Brain microvascular endothelial cell (primary cell): ENCODE data around the gene PAPPA2.

Experiments
- DNase-seq: peaks from one replicate; pipeline ENCODE4 v3.0.0-alpha.2; 2020
- H3K27ac ChIP-seq: fragments of 250-450 bp; sonication (Bioruptor Pico); 2 replicates; pipeline ENCODE4 v1.5.1; 2020; ENCODE audit warnings: mild to moderate bottlenecking, moderate library complexity
- H3K27me3 ChIP-seq: fragments of 250-450 bp; sonication (Bioruptor Pico); replicated peaks from 2 replicates; pipeline ENCODE4 v1.5.1; 2020; ENCODE audit warnings: mild to moderate bottlenecking
- H3K36me3 ChIP-seq: fragments of 250-450 bp; sonication (Bioruptor Pico); replicated peaks from 2 replicates; pipeline ENCODE4 v1.5.1; 2020; ENCODE audit warnings: mild to moderate bottlenecking
- H3K4me3 ChIP-seq: 2 replicates; pipeline ENCODE4 v1.5.1; 2011; ENCODE audit warnings: low read depth, mild to moderate bottlenecking, control low read depth, low read length, moderate library complexity
- in situ Hi-C: cut with HindIII; loops from 2 replicates; pipeline ENCODE4 v1.10.0; 2017; ENCODE audit warnings: low sequenced_read_pairs, low pct_ligation_motif_present
- TF ChIP-seq, protein P1 (sequence below): IDR thresholded peaks from 2 replicates; pipeline ENCODE4 v1.5.1; 2011; ENCODE audit warnings: low read depth, mild to moderate bottlenecking, moderate library complexity, low read length, control low read depth, inconsistent platforms; ENCODE audit errors: missing control alignments

PAPPA2 gene

GRCh38 chr1:176576670-176577069, 113.7 kb downstream of the PAPPA2 start:
- no peak for DNase-seq
- TF ChIP-seq, protein P1, sequence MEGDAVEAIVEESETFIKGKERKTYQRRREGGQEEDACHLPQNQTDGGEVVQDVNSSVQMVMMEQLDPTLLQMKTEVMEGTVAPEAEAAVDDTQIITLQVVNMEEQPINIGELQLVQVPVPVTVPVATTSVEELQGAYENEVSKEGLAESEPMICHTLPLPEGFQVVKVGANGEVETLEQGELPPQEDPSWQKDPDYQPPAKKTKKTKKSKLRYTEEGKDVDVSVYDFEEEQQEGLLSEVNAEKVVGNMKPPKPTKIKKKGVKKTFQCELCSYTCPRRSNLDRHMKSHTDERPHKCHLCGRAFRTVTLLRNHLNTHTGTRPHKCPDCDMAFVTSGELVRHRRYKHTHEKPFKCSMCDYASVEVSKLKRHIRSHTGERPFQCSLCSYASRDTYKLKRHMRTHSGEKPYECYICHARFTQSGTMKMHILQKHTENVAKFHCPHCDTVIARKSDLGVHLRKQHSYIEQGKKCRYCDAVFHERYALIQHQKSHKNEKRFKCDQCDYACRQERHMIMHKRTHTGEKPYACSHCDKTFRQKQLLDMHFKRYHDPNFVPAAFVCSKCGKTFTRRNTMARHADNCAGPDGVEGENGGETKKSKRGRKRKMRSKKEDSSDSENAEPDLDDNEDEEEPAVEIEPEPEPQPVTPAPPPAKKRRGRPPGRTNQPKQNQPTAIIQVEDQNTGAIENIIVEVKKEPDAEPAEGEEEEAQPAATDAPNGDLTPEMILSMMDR, result no peak
- no peaks in the 10 kb centered on the region for H3K36me3 ChIP-seq
- H3K27me3 ChIP-seq, result no peaks in the 10 kb centered on the region
- H3K4me3 ChIP-seq, result no peak overlapping the region
- H3K27ac ChIP-seq, result no peak overlapping the region
- in situ Hi-C loops, result no loop called here

GRCh38 chr1:176577646-176578197, 114.7 kb downstream of the PAPPA2 start:
- TF ChIP-seq, protein P1, result no peak
- no peak for DNase-seq

DNA sequence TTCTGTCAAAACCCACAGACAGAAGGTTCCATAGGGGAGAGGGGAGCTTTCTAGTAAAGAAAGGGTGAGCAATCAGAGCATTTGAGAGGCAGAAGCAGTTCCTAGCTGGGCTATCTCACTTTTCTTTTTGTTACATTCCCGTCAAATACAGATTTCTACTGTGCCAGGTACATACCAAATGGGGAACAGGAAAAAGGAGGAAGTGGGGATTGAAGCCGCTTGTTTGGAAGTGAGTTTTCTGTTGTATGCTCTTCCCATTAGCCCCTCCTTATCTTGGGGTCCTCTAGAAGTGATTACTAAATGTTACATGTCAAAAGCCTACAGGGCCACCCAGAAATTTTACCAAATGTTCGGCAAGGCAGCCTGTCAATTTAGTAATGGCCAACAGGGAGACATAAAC, 116.1 kb downstream of the PAPPA2 start:
- DNase-seq, result no peak
- no peaks in the 10 kb centered on the region for H3K36me3 ChIP-seq
- TF ChIP-seq, protein P1, result no peak
- H3K4me3 ChIP-seq, result no peak overlapping the region
- no peak overlapping the region for H3K27ac ChIP-seq
- in situ Hi-C loops, result no loop called here
- no peaks in the 10 kb centered on the region for H3K27me3 ChIP-seq

More at GRCh38 chr1:176577646-176578197, 114.7 kb downstream of the PAPPA2 start:
- no peak overlapping the region for H3K27ac ChIP-seq
- no peaks in the 10 kb centered on the region for H3K36me3 ChIP-seq
- in situ Hi-C loops, result no loop called here
- no peaks in the 10 kb centered on the region for H3K27me3 ChIP-seq
- no peak overlapping the region for H3K4me3 ChIP-seq

- no peak overlapping the region for H3K4me3 ChIP-seq
- in situ Hi-C loops, result no loop called here
- no peaks in the 10 kb centered on the region for H3K36me3 ChIP-seq
- no peak for DNase-seq
- no peaks in the 10 kb centered on the region for H3K27me3 ChIP-seq
- no peak overlapping the region for H3K27ac ChIP-seq
- TF ChIP-seq, protein P1, result no peak
Observed at GRCh38 chr1:176595217-176595616, 132.2 kb downstream of the PAPPA2 start.

GRCh38 chr1:176601348-176601747, 138.4 kb downstream of the PAPPA2 start:
- Histone ChIP-seq H3K4me3 (no peak overlapping the region), H3K27me3 (no peaks in the 10 kb centered on the region), H3K27ac (no peak overlapping the region), H3K36me3 (no peaks in the 10 kb centered on the region)
- in situ Hi-C loops, result no loop called here
- no peak for DNase-seq
- TF ChIP-seq, protein P1, result no peak

DNA sequence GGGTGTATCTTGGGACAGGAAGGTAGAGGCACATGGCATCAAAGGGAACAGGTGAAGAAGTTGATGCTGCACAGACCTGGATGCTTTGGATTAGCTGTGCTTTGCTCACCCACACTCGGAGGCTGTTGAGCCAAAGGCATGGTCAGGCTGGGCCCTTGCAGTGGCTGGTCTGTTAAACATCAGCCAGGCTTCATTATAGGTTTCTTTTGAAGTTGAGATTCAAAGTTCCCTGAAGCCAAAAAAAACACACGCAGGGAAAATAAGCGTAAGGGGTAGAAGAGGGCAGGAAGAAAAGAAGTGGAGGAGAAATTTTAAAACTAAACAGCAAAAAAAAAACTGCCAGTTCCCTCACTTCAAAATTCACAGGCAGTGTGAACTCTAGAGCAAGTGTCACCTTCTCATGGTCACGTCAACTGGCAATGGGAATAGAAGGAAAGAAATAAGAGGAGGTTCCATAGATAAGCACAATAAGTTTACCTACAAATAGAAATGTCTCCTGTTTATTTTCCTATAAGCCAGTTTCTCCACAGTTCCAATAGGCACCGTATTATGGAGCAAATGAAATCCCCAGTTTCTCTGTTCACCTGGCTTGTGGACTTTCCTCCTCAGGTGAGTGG, 139.5 kb downstream of the PAPPA2 start:
- Histone ChIP-seq H3K36me3 (no peaks in the 10 kb centered on the region), H3K27me3 (no peaks in the 10 kb centered on the region), H3K4me3 (no peak overlapping the region), H3K27ac (no peak overlapping the region)
- in situ Hi-C loops, result no loop called here
- no peak for DNase-seq
- TF ChIP-seq, protein P1, result no peak
